ENCODE measurements around the gene NAIF1. TPM values are rescaled to one million over a fixed set of nuclear protein-coding genes. Genes with fewer than 3 reads are reported as not detected.

The NAIF1 gene, protein sequence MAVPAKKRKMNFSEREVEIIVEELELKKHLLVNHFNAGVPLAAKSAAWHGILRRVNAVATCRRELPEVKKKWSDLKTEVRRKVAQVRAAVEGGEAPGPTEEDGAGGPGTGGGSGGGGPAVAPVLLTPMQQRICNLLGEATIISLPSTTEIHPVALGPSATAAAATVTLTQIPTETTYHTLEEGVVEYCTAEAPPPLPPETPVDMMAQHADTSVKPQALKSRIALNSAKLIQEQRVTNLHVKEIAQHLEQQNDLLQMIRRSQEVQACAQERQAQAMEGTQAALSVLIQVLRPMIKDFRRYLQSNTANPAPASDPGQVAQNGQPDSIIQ
- total RNA-seq = 10 to 100 TPM; 13.3 to 13.8 TPM
- polyA plus RNA-seq = 10 to 100 TPM; 11.3 to 15.2 TPM

DNA sequence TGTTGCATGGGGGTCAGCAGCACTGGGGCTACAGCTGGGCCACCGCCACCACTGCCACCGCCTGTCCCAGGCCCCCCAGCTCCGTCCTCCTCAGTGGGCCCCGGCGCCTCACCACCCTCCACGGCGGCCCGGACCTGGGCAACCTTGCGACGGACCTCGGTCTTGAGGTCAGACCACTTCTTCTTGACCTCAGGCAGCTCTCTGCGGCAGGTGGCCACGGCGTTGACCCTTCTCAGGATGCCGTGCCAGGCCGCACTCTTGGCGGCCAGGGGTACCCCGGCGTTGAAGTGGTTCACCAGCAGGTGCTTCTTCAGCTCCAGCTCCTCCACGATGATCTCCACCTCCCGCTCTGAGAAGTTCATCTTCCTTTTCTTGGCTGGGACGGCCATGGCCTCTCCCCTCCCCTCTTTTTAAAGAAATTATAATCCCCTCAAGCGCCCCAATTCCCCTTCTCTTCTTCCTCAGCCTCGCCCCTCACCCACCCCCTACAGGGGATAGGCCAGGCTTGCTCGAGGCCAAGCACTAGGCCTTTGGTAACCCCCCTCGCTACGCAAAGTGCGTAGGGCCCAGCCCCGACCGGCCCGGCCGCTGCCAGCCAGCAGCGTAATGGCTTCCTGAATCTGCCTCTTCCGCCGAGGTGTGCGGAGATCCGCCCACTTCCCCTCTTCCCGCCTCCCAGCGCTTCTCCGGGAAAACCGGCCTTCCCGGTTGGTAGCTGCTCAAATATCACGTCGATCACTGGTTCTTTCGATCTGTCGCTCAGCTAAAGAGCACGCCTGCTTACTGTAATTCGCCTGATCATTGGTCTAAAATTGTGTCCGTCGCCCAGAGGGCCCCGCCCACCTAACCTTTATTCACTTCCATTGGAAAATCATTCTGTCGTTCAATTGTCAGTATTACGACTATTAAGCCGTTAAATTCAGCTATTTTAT lies at the start of gene NAIF1:
NAIF1 (minus strand) TSS at position 608 of the 932 bp plus-strand sequence; CDS start at position 389, 219 bp downstream.
- H3K4me3 Mint-ChIP-seq = peak within 1 kb of the TSS in 5 of 8 donors; percentile 57 to 83 (median 72)

DNA sequence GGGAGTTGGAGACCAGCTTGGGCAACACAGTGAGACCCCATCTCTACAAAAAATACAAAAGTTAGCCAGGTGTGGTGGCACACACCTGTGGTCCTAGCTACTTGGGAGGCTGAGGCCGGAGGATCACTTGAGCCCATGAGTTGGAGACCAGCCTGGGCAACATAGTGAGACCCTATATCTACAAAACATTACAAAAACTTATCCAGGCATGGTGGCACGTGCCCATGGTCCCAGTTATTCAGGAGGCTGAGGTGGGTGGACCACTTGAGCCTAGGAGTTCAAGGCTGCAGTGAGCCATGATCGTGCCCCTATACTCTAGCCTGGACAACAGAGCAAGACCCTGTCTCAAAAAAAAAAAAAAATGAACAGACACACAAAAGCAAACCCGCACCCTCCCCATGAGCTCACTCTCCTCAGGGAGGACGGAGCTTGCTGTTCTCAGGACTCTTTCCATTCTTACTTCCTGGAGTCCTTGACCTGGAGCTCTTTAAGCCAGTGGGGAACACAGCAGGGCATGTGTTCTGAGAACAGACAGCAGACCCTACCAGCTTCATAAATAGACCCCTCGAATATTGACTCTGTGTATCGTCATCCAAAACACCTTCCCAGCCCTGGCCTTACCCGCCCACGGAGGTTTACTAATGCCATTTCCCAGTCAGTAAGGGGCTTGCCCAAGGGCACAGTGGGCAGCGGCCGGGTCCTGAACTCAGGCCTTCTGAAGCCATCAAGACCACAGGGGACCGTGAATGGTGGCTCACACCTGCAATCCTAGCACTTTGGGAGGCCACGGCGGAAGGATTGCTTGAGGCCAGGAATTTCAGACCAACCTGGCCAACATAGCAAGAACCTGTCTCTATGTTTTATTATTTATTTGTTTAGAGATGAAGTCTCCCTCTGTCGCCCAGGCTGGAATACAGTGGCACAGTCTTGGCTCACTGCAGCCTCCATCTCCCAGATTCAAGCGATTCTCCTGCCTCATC lies 49.3 kb upstream of the NAIF1 start:
- H3K4me3 ChIP-seq (ENCODE audit: low read length in 2 of 2) = no peak overlapping the region
- no peaks in the 10 kb centered on the region for H3K27me3 ChIP-seq (ENCODE audit: insufficient read depth, low read length)
- Mint-ChIP-seq H3K36me3 (peaks cover 6 to 16% of the 10 kb centered on the region in 2 donors), H3K27me3 (no peaks in the 10 kb centered on the region), H3K27ac (peak overlapping the region in 1 of 7 donors; percentile 15), H3K4me1 (peaks cover 3 to 7% (median 5%) of the 10 kb centered on the region in 4 donors), H3K4me3 (no peak overlapping the region), H3K9me3 (no peaks in the 10 kb centered on the region)
- peaks cover 6% of the 10 kb centered on the region for H3K4me1 ChIP-seq (ENCODE audit: insufficient read depth, low read length)
- no peaks in the 10 kb centered on the region for H3K9me3 ChIP-seq (ENCODE audit: control insufficient read depth in 1 of 2, low read length in 2 of 2)
- no peak overlapping the region for H3K27ac ChIP-seq (ENCODE audit: low read depth, low read length)
- ChIA-PET POLR2A (ENCODE audit: partially characterized antibody) (interaction anchor here (0.7 to 1.4 kb wide), 3 partner anchors 9 to 12 kb away, joined by 3 to 7 read pairs (median 6); partner anchors contain the start of gene PTGES2), CTCF (ENCODE audit: partially characterized antibody) (interaction anchor here (0.9 to 3.3 kb wide), 10 partner anchors 9 to 177 kb away, joined by 3 to 21 read pairs (median 6); no protein-coding TSS in a partner anchor)
- H3K36me3 ChIP-seq (ENCODE audit: insufficient read depth, low read length) = no peaks in the 10 kb centered on the region
- no peak for DNase-seq
- intact Hi-C loops (cut with micrococcal nuclease) = loop anchor here (1.0 to 5.0 kb wide), 5 partner anchors 12 to 329 kb away; partner anchors contain the start of gene CDK9

More for the DNA sequence above, at the start of gene NAIF1:
- Mint-ChIP-seq H3K9me3 (no peaks in the 10 kb centered on the region), H3K36me3 (peaks cover 3 to 7% of the 10 kb centered on the region in 2 donors), H3K27me3 (no peaks in the 10 kb centered on the region), H3K4me1 (peaks cover 33 to 56% (median 44%) of the 10 kb centered on the region in 4 donors), H3K27ac (peak within 1 kb of the TSS; percentile 36 to 93 (median 91))
- Histone ChIP-seq H3K27ac (ENCODE audit: low read depth, low read length) (peak within 1 kb of the TSS; percentile 86), H3K4me1 (ENCODE audit: insufficient read depth, low read length) (peaks cover 80% of the 10 kb centered on the region), H3K9me3 (ENCODE audit: control insufficient read depth in 1 of 2, low read length in 2 of 2) (no peaks in the 10 kb centered on the region), H3K36me3 (ENCODE audit: insufficient read depth, low read length) (peaks cover 12% of the 10 kb centered on the region), H3K4me3 (ENCODE audit: low read length in 2 of 2) (peak within 1 kb of the TSS; percentile 87 to 92), H3K27me3 (ENCODE audit: insufficient read depth, low read length) (no peaks in the 10 kb centered on the region)
- intact Hi-C loops (cut with micrococcal nuclease) = loop anchor here (1.0 to 10.0 kb wide), 5 partner anchors 61 to 842 kb away; partner anchors contain the start of genes CDK9 and URM1
- POLR2A ChIA-PET (ENCODE audit: partially characterized antibody) = interaction anchor here (0.8 to 5.5 kb wide), 34 partner anchors 7 to 843 kb away, joined by 3 to 63 read pairs (median 5); partner anchors contain the start of genes CDK9, DPM2, EEIG1 and PTGES2
- peak; percentile 96 to 98 (median 98) for DNase-seq
- CTCF ChIA-PET (ENCODE audit: partially characterized antibody) = interaction anchor here (1.1 to 2.4 kb wide), 5 partner anchors 16 to 123 kb away, joined by 3 to 13 read pairs (median 5); no protein-coding TSS in a partner anchor

GRCh38 chr9:128115187-128116103 lies 48.3 kb upstream of the NAIF1 start:
- no peak overlapping the region for H3K27ac Mint-ChIP-seq
- H3K4me1 ChIP-seq (ENCODE audit: insufficient read depth, low read length) = peaks cover 6% of the 10 kb centered on the region
- H3K4me1 Mint-ChIP-seq = peaks cover 3 to 7% (median 5%) of the 10 kb centered on the region in 4 donors
- POLR2A ChIA-PET (ENCODE audit: partially characterized antibody) = interaction anchor here (0.7 to 1.4 kb wide), 3 partner anchors 10 to 13 kb away, joined by 3 to 7 read pairs (median 6); partner anchors contain the start of gene PTGES2
- H3K36me3 ChIP-seq (ENCODE audit: insufficient read depth, low read length) = no peaks in the 10 kb centered on the region
- no peak overlapping the region for H3K4me3 ChIP-seq (ENCODE audit: low read length in 2 of 2)
- no peaks in the 10 kb centered on the region for H3K9me3 Mint-ChIP-seq
- H3K27ac ChIP-seq (ENCODE audit: low read depth, low read length) = no peak overlapping the region
- DNase-seq = no peak
- H3K4me3 Mint-ChIP-seq = no peak overlapping the region
- no peaks in the 10 kb centered on the region for H3K9me3 ChIP-seq (ENCODE audit: control insufficient read depth in 1 of 2, low read length in 2 of 2)
- H3K27me3 Mint-ChIP-seq = no peaks in the 10 kb centered on the region
- peaks cover 6 to 15% of the 10 kb centered on the region in 2 donors for H3K36me3 Mint-ChIP-seq
- intact Hi-C loops (cut with micrococcal nuclease) = loop anchor here (2.0 to 5.0 kb wide), 3 partner anchors 81 to 328 kb away; partner anchors contain the start of gene CDK9
- CTCF ChIA-PET (ENCODE audit: partially characterized antibody) = interaction anchor here (0.9 to 3.3 kb wide), 13 partner anchors 10 to 192 kb away, joined by 3 to 21 read pairs (median 3); no protein-coding TSS in a partner anchor
- H3K27me3 ChIP-seq (ENCODE audit: insufficient read depth, low read length) = no peaks in the 10 kb centered on the region

DNA sequence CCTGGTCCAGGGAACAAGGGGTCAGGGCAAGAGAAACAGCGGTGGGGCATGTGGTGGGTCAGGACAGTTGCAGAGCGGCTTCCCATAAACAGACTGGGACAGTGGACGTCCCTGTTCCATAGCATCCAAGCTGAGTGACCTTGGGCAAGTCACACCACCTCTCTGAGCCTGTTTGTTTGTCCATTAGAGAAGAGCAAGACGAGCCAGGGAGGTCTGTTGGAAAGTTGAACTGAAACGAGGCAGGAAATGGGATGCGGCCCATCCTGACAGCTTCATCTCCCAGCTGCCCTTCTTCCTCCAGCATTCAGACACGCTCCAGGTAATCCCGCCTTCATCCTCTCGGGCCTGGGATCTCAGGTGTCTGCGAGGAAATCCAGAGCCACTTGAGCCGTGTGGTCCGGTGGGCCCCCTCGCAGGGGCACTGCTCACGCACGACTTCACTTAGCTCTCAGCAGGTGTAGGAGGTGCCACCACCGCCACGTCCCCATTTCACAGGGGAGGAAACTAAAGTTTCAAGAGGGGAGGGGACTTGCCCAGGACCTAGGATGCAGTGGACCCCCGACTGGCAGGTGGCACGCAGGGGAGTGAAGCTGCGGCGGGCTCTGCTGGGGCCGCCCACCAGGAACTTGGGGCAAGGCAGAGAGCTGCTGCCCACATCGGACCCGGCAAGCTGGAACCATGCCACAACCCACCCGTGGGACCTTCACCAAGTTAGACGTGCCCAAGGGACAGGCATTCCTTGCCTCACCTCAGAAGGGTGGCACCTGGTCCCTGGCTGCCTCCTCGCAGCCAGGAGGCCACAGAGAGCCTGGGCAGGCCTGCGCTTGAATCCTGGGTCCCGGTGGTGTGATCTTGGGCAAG lies 47.4 kb upstream of the NAIF1 start:
- Histone ChIP-seq H3K27me3 (ENCODE audit: insufficient read depth, low read length) (no peaks in the 10 kb centered on the region), H3K9me3 (ENCODE audit: control insufficient read depth in 1 of 2, low read length in 2 of 2) (no peaks in the 10 kb centered on the region), H3K4me3 (ENCODE audit: low read length in 2 of 2) (no peak overlapping the region), H3K4me1 (ENCODE audit: insufficient read depth, low read length) (peaks cover 6% of the 10 kb centered on the region), H3K36me3 (ENCODE audit: insufficient read depth, low read length) (no peaks in the 10 kb centered on the region), H3K27ac (ENCODE audit: low read depth, low read length) (no peak overlapping the region)
- ChIA-PET POLR2A (ENCODE audit: partially characterized antibody) (interaction anchor here (1.0 kb wide), 1 partner anchor 47 kb away, joined by 4 read pairs; the partner anchor contains the start of gene NAIF1), CTCF (ENCODE audit: partially characterized antibody) (interaction anchor here (1.2 to 3.1 kb wide), 7 partner anchors 11 to 191 kb away, joined by 3 to 13 read pairs (median 3); no protein-coding TSS in a partner anchor)
- intact Hi-C loops (cut with micrococcal nuclease) = loop anchor here (5.0 kb wide), 2 partner anchors 142 to 327 kb away; partner anchors contain the start of gene CDK9
- peaks cover 8 to 18% of the 10 kb centered on the region in 2 donors for H3K36me3 Mint-ChIP-seq
- no peak overlapping the region for H3K4me3 Mint-ChIP-seq
- no peaks in the 10 kb centered on the region for H3K9me3 Mint-ChIP-seq
- no peaks in the 10 kb centered on the region for H3K27me3 Mint-ChIP-seq
- DNase-seq = no peak
- no peak overlapping the region for H3K27ac Mint-ChIP-seq
- H3K4me1 Mint-ChIP-seq = peaks cover 5 to 10% (median 6%) of the 10 kb centered on the region in 4 donors

Measured in CD4-positive, alpha-beta memory T cell (primary cell).